Fibroblast of lung (primary cell): ENCODE measurements around the gene STAT4. TPM values are rescaled to one million over a fixed set of nuclear protein-coding genes. Genes with fewer than 3 reads are reported as not detected.

Experiments used
- DNase-seq, 2 donors: peaks; one replicate each; pipeline versions ENCODE4 v3.0.0 to v3.0.0-alpha.2; 2010; ENCODE audit warnings: low read depth in 2 of 2
- H2AFZ ChIP-seq: 2 replicates; pipeline ENCODE4 v1.5.1; 2012; ENCODE audit warnings: low read length, control low read depth, inconsistent platforms
- H3K27ac ChIP-seq: 2 replicates; pipeline ENCODE4 v1.5.1; 2011; ENCODE audit warnings: low read length, control low read depth; ENCODE audit not compliant: insufficient read depth
- H3K27me3 ChIP-seq: 2 replicates; pipeline ENCODE4 v1.5.1; 2011; ENCODE audit warnings: mild to moderate bottlenecking, low read length; ENCODE audit not compliant: control insufficient read depth, insufficient read depth
- H3K36me3 ChIP-seq: 2 replicates; pipeline ENCODE4 v1.5.1; 2011; ENCODE audit warnings: low read length; ENCODE audit not compliant: control insufficient read depth, insufficient read depth
- H3K4me1 ChIP-seq: 2 replicates; pipeline ENCODE4 v1.5.1; 2011; ENCODE audit warnings: low read length; ENCODE audit not compliant: control insufficient read depth, insufficient read depth; ENCODE audit errors: extremely low read depth
- H3K4me2 ChIP-seq: 2 replicates; pipeline ENCODE4 v1.5.1; 2011; ENCODE audit warnings: low read length, control low read depth; ENCODE audit not compliant: insufficient read depth; ENCODE audit errors: extremely low read depth
- H3K4me3 ChIP-seq, 4 experiments: fragments of 200-600 bp in 1 of 4; sonication (generic) in 1 of 4; replicated peaks in 1 of 4; 2 replicates each; pipeline ENCODE4 v1.5.1; 2011 to 2016; ENCODE audit warnings: low read length in 4 of 4, low read depth in 3 of 4, mild to moderate bottlenecking in 3 of 4, control low read depth in 2 of 4, inconsistent platforms in 1 of 4, mixed read lengths in 1 of 4; ENCODE audit not compliant: insufficient read depth in 1 of 4; ENCODE audit errors: control extremely low read depth in 1 of 4
- H3K79me2 ChIP-seq: 2 replicates; pipeline ENCODE4 v1.5.1; 2012; ENCODE audit warnings: mild to moderate bottlenecking, low read length, inconsistent platforms; ENCODE audit not compliant: control insufficient read depth, insufficient read depth
- H3K9ac ChIP-seq: 2 replicates; pipeline ENCODE4 v1.5.1; 2011; ENCODE audit warnings: mild to moderate bottlenecking, low read length, control low read depth; ENCODE audit not compliant: insufficient read depth
- H3K9me3 ChIP-seq: 2 replicates; pipeline ENCODE4 v1.5.1; 2012; ENCODE audit warnings: low read depth, low read length; ENCODE audit not compliant: control insufficient read depth, insufficient read depth
- H4K20me1 ChIP-seq: 2 replicates; pipeline ENCODE4 v1.5.1; 2011; ENCODE audit warnings: low read length; ENCODE audit not compliant: control insufficient read depth, insufficient read depth; ENCODE audit errors: extremely low read depth
- CTCF ChIP-seq, 2 donors: IDR thresholded peaks in 1 of 2; conservative IDR thresholded peaks in 1 of 2; 1 replicate in 1 of 2; 2 replicates in 1 of 2; pipeline ENCODE4 v1.5.1; 2011 to 2012; ENCODE audit warnings: low read length in 2 of 2, control low read depth in 1 of 2, inconsistent platforms in 1 of 2, low read depth in 1 of 2, mild to moderate bottlenecking in 1 of 2
- EZH2 ChIP-seq: IDR thresholded peaks from 2 replicates; pipeline ENCODE4 v1.5.1; 2012; ENCODE audit warnings: low read length, control low read depth, mild to moderate bottlenecking; ENCODE audit errors: missing control alignments
- polyA plus RNA-seq, 2 donors: library from polyadenylated mRNA; depleted of rRNA in 1 of 2; stranded (reverse) in 1 of 2; unstranded in 1 of 2; fragments of >200 nt; gene quantifications; 2 replicates each; pipeline ENCODE4 v1.2.1, GENCODE V29; 2011 to 2012; ENCODE audit warnings: missing spikeins in 1 of 2
- total RNA-seq: library from RNA; depleted of rRNA; stranded (reverse); fragments of >200 nt; gene quantifications from 2 replicates; pipeline ENCODE4 v1.2.1, GENCODE V29; 2014

STAT4 gene
- total and polyA plus RNA-seq, 2 donors (not counting 1 experiment from before 2014, with no cell fraction given) = 0.66 to 1.2 TPM

- H3K4me1 ChIP-seq = peaks cover 2% of the 10 kb centered on the region
- H2AFZ ChIP-seq = no peak overlapping the region
- no peaks in the 10 kb centered on the region for H4K20me1 ChIP-seq
- no peaks in the 10 kb centered on the region for H3K9me3 ChIP-seq
- H3K36me3 ChIP-seq = peaks cover 37% of the 10 kb centered on the region
- TF ChIP-seq EZH2 (no peak), CTCF (conservative IDR thresholded peaks at IDR 0.05 in 1 of 2, IDR thresholded peaks at IDR 0.05 in 1 of 2; ENCODE audit: low read depth in 1 of 2, low read length in 2 of 2) (no peak)
- peak; percentile 76 to 94 for DNase-seq
- H3K9ac ChIP-seq = no peak overlapping the region
- no peaks in the 10 kb centered on the region for H3K27me3 ChIP-seq
- no peak overlapping the region for H3K27ac ChIP-seq
- H3K4me2 ChIP-seq = no peak overlapping the region
- H3K4me3 ChIP-seq = peak overlapping the region in 1 of 4 experiments; percentile 10
- H3K79me2 ChIP-seq = no peaks in the 10 kb centered on the region
These were observed 170.7 kb downstream of the STAT4 start for GRCh38 chr2:190979906-190980629.

Other genes starting within 250 kb of the STAT4 start
- 101 and 128 TPM in 2 replicates for gene STAT1, start 136.8 kb downstream of the STAT4 start, total RNA-seq
- 98.2 and 171 TPM in 2 replicates for gene STAT1, start 136.8 kb downstream of the STAT4 start, polyA plus RNA-seq
- gene MYO1B, start 94.4 kb upstream of the STAT4 start, total RNA-seq = 113 and 151 TPM in 2 replicates
- gene MYO1B, start 94.4 kb upstream of the STAT4 start, polyA plus RNA-seq = 91.0 and 194 TPM in 2 replicates